Neural cell (in vitro differentiated cells): ENCODE measurements around the gene SLC4A2. TPM values are rescaled to one million over a fixed set of nuclear protein-coding genes. Genes with fewer than 3 reads are reported as not detected.

Source experiments
- H2AFZ ChIP-seq: fragments of 200-600, 300-800 bp; sonication (generic), shearing (Covaris generic); 2 replicates; pipeline ENCODE4 v1.6.0; 2014; ENCODE audit warnings: low read depth, mild to moderate bottlenecking, antibody characterized with exemption, low read length, moderate library complexity
- H3F3A ChIP-seq: fragments of 200-600 bp; shearing (Covaris generic); 2 replicates; pipeline ENCODE4 v1.6.1; 2016; ENCODE audit warnings: mild to moderate bottlenecking, moderate library complexity, mixed read lengths, antibody characterized with exemption, low read length; ENCODE audit not compliant: insufficient read depth, poor library complexity, severe bottlenecking
- H3K27ac ChIP-seq: fragments of 200-600, 300-800 bp; sonication (generic), shearing (Covaris generic); 2 replicates; pipeline ENCODE4 v1.5.1; 2014; ENCODE audit warnings: mild to moderate bottlenecking, low read length, moderate library complexity
- H3K27me3 ChIP-seq: fragments of 300-800, 200-600 bp; sonication (generic), shearing (Covaris generic); 2 replicates; pipeline ENCODE4 v1.6.0; 2014; ENCODE audit warnings: mild to moderate bottlenecking, low read depth, low read length, moderate library complexity; ENCODE audit not compliant: insufficient read depth
- H3K36me3 ChIP-seq: fragments of 300-800, 200-600 bp; sonication (generic), shearing (Covaris generic); 2 replicates; pipeline ENCODE4 v1.5.1; 2014; ENCODE audit warnings: mild to moderate bottlenecking, antibody characterized with exemption, low read length, moderate library complexity; ENCODE audit not compliant: insufficient read depth
- H3K4me2 ChIP-seq: fragments of 300-800, 200-600 bp; sonication (generic), shearing (Covaris generic); 2 replicates; pipeline ENCODE4 v1.6.0; 2014; ENCODE audit warnings: mild to moderate bottlenecking, low read length
- H3K4me3 ChIP-seq: fragments of 300-800, 200-600 bp; sonication (generic), shearing (Covaris generic); 2 replicates; pipeline ENCODE4 v1.5.1; 2014; ENCODE audit warnings: mild to moderate bottlenecking, low read length, moderate library complexity
- H3K79me2 ChIP-seq: fragments of 200-600 bp; shearing (Covaris generic); replicated peaks from 2 replicates; pipeline ENCODE4 v1.6.0; 2014; ENCODE audit warnings: mild to moderate bottlenecking, low read length, moderate library complexity; ENCODE audit not compliant: insufficient read depth
- H3K9ac ChIP-seq: fragments of 300-800, 200-600 bp; sonication (generic), shearing (Covaris generic); 2 replicates; pipeline ENCODE4 v1.6.1; 2016; ENCODE audit warnings: mild to moderate bottlenecking, low read length, mixed read lengths
- H3K9me2 ChIP-seq: fragments of 200-600 bp; shearing (Covaris generic); 2 replicates; pipeline ENCODE4 v1.6.1; 2016; ENCODE audit warnings: mild to moderate bottlenecking, low read length, mixed read lengths; ENCODE audit not compliant: insufficient read depth
- H3K9me3 ChIP-seq: fragments of 200-600, 300-800 bp; sonication (generic), shearing (Covaris generic); 2 replicates; pipeline ENCODE4 v1.6.1; 2016; ENCODE audit warnings: mild to moderate bottlenecking, mixed run types, low read length, moderate library complexity, mixed read lengths
- H4K20me1 ChIP-seq: fragments of 200-600 bp; shearing (Covaris generic); 2 replicates; pipeline ENCODE4 v1.6.1; 2016; ENCODE audit warnings: mild to moderate bottlenecking, mixed run types; ENCODE audit not compliant: insufficient read depth
- EP300 ChIP-seq: fragments of 450-650 bp; conservative IDR thresholded peaks from 2 replicates; pipeline ENCODE4 v1.6.1; 2014; ENCODE audit warnings: antibody characterized with exemption, mild to moderate bottlenecking, moderate library complexity; ENCODE audit not compliant: poor library complexity, severe bottlenecking
- EZH2 ChIP-seq: fragments of 200-600, 300-800 bp; shearing (Covaris generic), sonication (generic); IDR thresholded peaks from 2 replicates; pipeline ENCODE4 v1.6.1; 2014; ENCODE audit warnings: antibody characterized with exemption, low read length, borderline replicate concordance, mild to moderate bottlenecking; ENCODE audit not compliant: insufficient read depth, poor library complexity, severe bottlenecking
- MXI1 ChIP-seq: fragments of 450-650 bp; conservative IDR thresholded peaks from 2 replicates; pipeline ENCODE4 v1.6.1; 2014; ENCODE audit warnings: antibody characterized with exemption, mild to moderate bottlenecking; ENCODE audit not compliant: poor library complexity, severe bottlenecking
- POLR2AphosphoS5 ChIP-seq: IDR thresholded peaks from 2 replicates; pipeline ENCODE4 v1.6.1; 2012
- RAD21 ChIP-seq: fragments of 450-650 bp; conservative IDR thresholded peaks from 2 replicates; pipeline ENCODE4 v1.6.1; 2014; ENCODE audit warnings: antibody characterized with exemption, mild to moderate bottlenecking, moderate library complexity
- SMC3 ChIP-seq: fragments of 450-650 bp; conservative IDR thresholded peaks from 2 replicates; pipeline ENCODE4 v1.6.1; 2014; ENCODE audit warnings: antibody characterized with exemption, mild to moderate bottlenecking, moderate library complexity; ENCODE audit not compliant: poor library complexity
- TAF1 ChIP-seq: IDR thresholded peaks from 2 replicates; pipeline ENCODE4 v1.6.1; 2012; ENCODE audit warnings: low read depth
- polyA plus RNA-seq: library from polyadenylated mRNA; depleted of rRNA; stranded (reverse); fragments of >200 nt; gene quantifications from 2 replicates; pipeline ENCODE4 v1.2.3, GENCODE V29; 2014
- TF ChIP-seq, protein P1 (sequence below): fragments of 450-650 bp; IDR thresholded peaks from 2 replicates; pipeline ENCODE4 v1.5.1; 2014; ENCODE audit warnings: antibody characterized with exemption, mild to moderate bottlenecking, moderate library complexity; ENCODE audit not compliant: poor library complexity, severe bottlenecking
- TF ChIP-seq, protein P2 (sequence below): IDR thresholded peaks from 2 replicates; pipeline ENCODE4 v1.6.1; 2012; ENCODE audit warnings: borderline replicate concordance

Gene SLC4A2
- polyA plus RNA-seq, 1 donor from 2014 or later, result 2.4 TPM

- no peak for TF ChIP-seq MXI1
- TF ChIP-seq SMC3, result no peak
- TF ChIP-seq, protein P1, sequence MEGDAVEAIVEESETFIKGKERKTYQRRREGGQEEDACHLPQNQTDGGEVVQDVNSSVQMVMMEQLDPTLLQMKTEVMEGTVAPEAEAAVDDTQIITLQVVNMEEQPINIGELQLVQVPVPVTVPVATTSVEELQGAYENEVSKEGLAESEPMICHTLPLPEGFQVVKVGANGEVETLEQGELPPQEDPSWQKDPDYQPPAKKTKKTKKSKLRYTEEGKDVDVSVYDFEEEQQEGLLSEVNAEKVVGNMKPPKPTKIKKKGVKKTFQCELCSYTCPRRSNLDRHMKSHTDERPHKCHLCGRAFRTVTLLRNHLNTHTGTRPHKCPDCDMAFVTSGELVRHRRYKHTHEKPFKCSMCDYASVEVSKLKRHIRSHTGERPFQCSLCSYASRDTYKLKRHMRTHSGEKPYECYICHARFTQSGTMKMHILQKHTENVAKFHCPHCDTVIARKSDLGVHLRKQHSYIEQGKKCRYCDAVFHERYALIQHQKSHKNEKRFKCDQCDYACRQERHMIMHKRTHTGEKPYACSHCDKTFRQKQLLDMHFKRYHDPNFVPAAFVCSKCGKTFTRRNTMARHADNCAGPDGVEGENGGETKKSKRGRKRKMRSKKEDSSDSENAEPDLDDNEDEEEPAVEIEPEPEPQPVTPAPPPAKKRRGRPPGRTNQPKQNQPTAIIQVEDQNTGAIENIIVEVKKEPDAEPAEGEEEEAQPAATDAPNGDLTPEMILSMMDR, result no peak
- TF ChIP-seq, protein P2, sequence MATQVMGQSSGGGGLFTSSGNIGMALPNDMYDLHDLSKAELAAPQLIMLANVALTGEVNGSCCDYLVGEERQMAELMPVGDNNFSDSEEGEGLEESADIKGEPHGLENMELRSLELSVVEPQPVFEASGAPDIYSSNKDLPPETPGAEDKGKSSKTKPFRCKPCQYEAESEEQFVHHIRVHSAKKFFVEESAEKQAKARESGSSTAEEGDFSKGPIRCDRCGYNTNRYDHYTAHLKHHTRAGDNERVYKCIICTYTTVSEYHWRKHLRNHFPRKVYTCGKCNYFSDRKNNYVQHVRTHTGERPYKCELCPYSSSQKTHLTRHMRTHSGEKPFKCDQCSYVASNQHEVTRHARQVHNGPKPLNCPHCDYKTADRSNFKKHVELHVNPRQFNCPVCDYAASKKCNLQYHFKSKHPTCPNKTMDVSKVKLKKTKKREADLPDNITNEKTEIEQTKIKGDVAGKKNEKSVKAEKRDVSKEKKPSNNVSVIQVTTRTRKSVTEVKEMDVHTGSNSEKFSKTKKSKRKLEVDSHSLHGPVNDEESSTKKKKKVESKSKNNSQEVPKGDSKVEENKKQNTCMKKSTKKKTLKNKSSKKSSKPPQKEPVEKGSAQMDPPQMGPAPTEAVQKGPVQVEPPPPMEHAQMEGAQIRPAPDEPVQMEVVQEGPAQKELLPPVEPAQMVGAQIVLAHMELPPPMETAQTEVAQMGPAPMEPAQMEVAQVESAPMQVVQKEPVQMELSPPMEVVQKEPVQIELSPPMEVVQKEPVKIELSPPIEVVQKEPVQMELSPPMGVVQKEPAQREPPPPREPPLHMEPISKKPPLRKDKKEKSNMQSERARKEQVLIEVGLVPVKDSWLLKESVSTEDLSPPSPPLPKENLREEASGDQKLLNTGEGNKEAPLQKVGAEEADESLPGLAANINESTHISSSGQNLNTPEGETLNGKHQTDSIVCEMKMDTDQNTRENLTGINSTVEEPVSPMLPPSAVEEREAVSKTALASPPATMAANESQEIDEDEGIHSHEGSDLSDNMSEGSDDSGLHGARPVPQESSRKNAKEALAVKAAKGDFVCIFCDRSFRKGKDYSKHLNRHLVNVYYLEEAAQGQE, result no peak
- no peak for TF ChIP-seq RAD21
- TF ChIP-seq EZH2, result no peak
- TF ChIP-seq EP300, result no peak
- TF ChIP-seq TAF1, result no peak
- TF ChIP-seq POLR2AphosphoS5, result no peak
- Histone ChIP-seq H3K9me3 (no peaks in the 10 kb centered on the region), H3K79me2 (no peaks in the 10 kb centered on the region), H3F3A (no peaks in the 10 kb centered on the region), H3K27me3 (no peaks in the 10 kb centered on the region), H3K27ac (no peak overlapping the region), H3K4me2 (no peak overlapping the region), H3K9ac (no peak overlapping the region), H3K4me3 (no peak overlapping the region), H2AFZ (no peak overlapping the region), H4K20me1 (no peaks in the 10 kb centered on the region), H3K36me3 (no peaks in the 10 kb centered on the region), H3K9me2 (no peaks in the 10 kb centered on the region)
Observed at GRCh38 chr7:151035026-151035717, 24.2 kb upstream of the SLC4A2 start.

GRCh38 chr7:151035902-151036301 is 23.5 kb upstream of the SLC4A2 start:
- no peak overlapping the region for H3K9ac ChIP-seq
- H2AFZ ChIP-seq, result no peak overlapping the region
- no peaks in the 10 kb centered on the region for H3F3A ChIP-seq
- H3K36me3 ChIP-seq, result no peaks in the 10 kb centered on the region
- no peaks in the 10 kb centered on the region for H3K9me3 ChIP-seq
- no peak overlapping the region for H3K4me2 ChIP-seq
- TF ChIP-seq POLR2AphosphoS5, result no peak
- TF ChIP-seq, protein P2, result no peak
- no peak for TF ChIP-seq SMC3
- H4K20me1 ChIP-seq, result no peaks in the 10 kb centered on the region
- no peaks in the 10 kb centered on the region for H3K79me2 ChIP-seq
- H3K27me3 ChIP-seq, result no peaks in the 10 kb centered on the region
- no peak overlapping the region for H3K4me3 ChIP-seq
- H3K27ac ChIP-seq, result no peak overlapping the region
- no peaks in the 10 kb centered on the region for H3K9me2 ChIP-seq
